Suprapubic skin (tissue), 4 donors: ENCODE data around the gene GRM7. TPM values are rescaled to one million over a fixed set of nuclear protein-coding genes. Genes with fewer than 3 reads are reported as not detected.

Experiments used
- DNase-seq, 2 donors: peaks; one replicate each; pipeline ENCODE4 v3.0.0-alpha.2; 2019; ENCODE audit warnings: low spot score in 2 of 2
- H3K27ac ChIP-seq: fragments of 200-600 bp; sonication (generic); one replicate; pipeline ENCODE4 v1.5.1; 2019
- H3K27me3 ChIP-seq: fragments of 200-600 bp; sonication (generic); one replicate; pipeline ENCODE4 v1.5.1; 2019
- H3K36me3 ChIP-seq: fragments of 200-600 bp; sonication (generic); one replicate; pipeline ENCODE4 v1.5.1; 2019
- H3K4me1 ChIP-seq: fragments of 200-600 bp; sonication (generic); one replicate; pipeline ENCODE4 v1.5.1; 2019
- H3K4me3 ChIP-seq: fragments of 200-600 bp; sonication (generic); one replicate; pipeline ENCODE4 v1.5.1; 2019; ENCODE audit warnings: mild to moderate bottlenecking
- H3K9me3 ChIP-seq: fragments of 200-600 bp; sonication (generic); one replicate; pipeline ENCODE4 v1.5.1; 2019
- CTCF ChIP-seq, 2 donors: fragments of 200-600 bp in 1 of 2; fragments of 450-650 bp in 1 of 2; sonication (generic) in 1 of 2; IDR thresholded peaks; one replicate each; pipeline ENCODE4 v1.5.1; 2016 to 2019; ENCODE audit warnings: antibody characterized with exemption in 2 of 2, mild to moderate bottlenecking in 1 of 2, moderate library complexity in 1 of 2
- EP300 ChIP-seq: sonication (generic); formaldehyde crosslinking; IDR thresholded peaks from one replicate; pipeline ENCODE4 v1.6.1; 2017; ENCODE audit warnings: antibody characterized with exemption
- POLR2A ChIP-seq, 2 donors: fragments of 450-650 bp; IDR thresholded peaks; one replicate each; pipeline ENCODE4 v1.6.1; 2017; ENCODE audit warnings: antibody characterized with exemption in 2 of 2, mild to moderate bottlenecking in 2 of 2, moderate library complexity in 2 of 2
- POLR2AphosphoS5 ChIP-seq, 3 donors: sonication (generic); formaldehyde crosslinking; IDR thresholded peaks; one replicate each; pipeline ENCODE4 v1.6.1; 2017; ENCODE audit warnings: antibody characterized with exemption in 3 of 3
- WGBS: methylation state at CpG from one replicate; pipeline ENCODE4 v1.1.5; 2018; 5-methylcytosine and 5-hydroxymethylcytosine counted together
- total RNA-seq, 4 donors: library from RNA; depleted of rRNA; stranded (reverse); fragments of >200 nt; gene quantifications; one replicate each; pipeline ENCODE4 v1.1.0, GENCODE V29; 2016

The GRM7 gene
- total RNA-seq, 4 donors from 2014 or later = 0.21 to 0.48 TPM; not detected in 2

GRCh38 chr3:7498715-7499114 lies 637.8 kb downstream of the GRM7 start:
- Histone ChIP-seq H3K4me3 (no peak overlapping the region), H3K36me3 (no peaks in the 10 kb centered on the region), H3K4me1 (no peaks in the 10 kb centered on the region), H3K9me3 (peaks cover 2% of the 10 kb centered on the region), H3K27me3 (no peaks in the 10 kb centered on the region), H3K27ac (no peak overlapping the region)
- TF ChIP-seq CTCF (IDR thresholded peaks at IDR 0.05) (no peak), EP300 (no peak), POLR2AphosphoS5 (IDR thresholded peaks at IDR 0.05) (no peak), POLR2A (IDR thresholded peaks at IDR 0.05) (no peak)
- WGBS = 90% methylated on average over 3 of the region's 3 CpGs
- no peak for DNase-seq

- Histone ChIP-seq H3K27me3 (no peaks in the 10 kb centered on the region), H3K4me3 (no peak overlapping the region), H3K27ac (no peak overlapping the region), H3K4me1 (no peaks in the 10 kb centered on the region), H3K36me3 (no peaks in the 10 kb centered on the region), H3K9me3 (no peaks in the 10 kb centered on the region)
- TF ChIP-seq EP300 (no peak), POLR2A (IDR thresholded peaks at IDR 0.05) (no peak), CTCF (IDR thresholded peaks at IDR 0.05) (no peak), POLR2AphosphoS5 (IDR thresholded peaks at IDR 0.05) (no peak)
- no peak for DNase-seq
- WGBS = 80% methylated on average over 4 of the region's 4 CpGs
Measured at GRCh38 chr3:7503431-7503830, 642.5 kb downstream of the GRM7 start.

GRCh38 chr3:7504886-7505775 lies 644.2 kb downstream of the GRM7 start:
- no peak for TF ChIP-seq POLR2AphosphoS5 (IDR thresholded peaks at IDR 0.05)
- no peak for TF ChIP-seq POLR2A (IDR thresholded peaks at IDR 0.05)
- TF ChIP-seq CTCF (IDR thresholded peaks at IDR 0.05) = no peak
- TF ChIP-seq EP300 = no peak
- no peak overlapping the region for H3K4me3 ChIP-seq
- H3K27ac ChIP-seq = no peak overlapping the region
- no peaks in the 10 kb centered on the region for H3K27me3 ChIP-seq
- no peaks in the 10 kb centered on the region for H3K36me3 ChIP-seq
- no peaks in the 10 kb centered on the region for H3K9me3 ChIP-seq
- no peak for DNase-seq
- 83% methylated on average over 3 of the region's 3 CpGs for WGBS
- no peaks in the 10 kb centered on the region for H3K4me1 ChIP-seq

GRCh38 chr3:7506606-7507180 lies 645.8 kb downstream of the GRM7 start:
- no peak overlapping the region for H3K4me3 ChIP-seq
- DNase-seq = no peak
- no peak overlapping the region for H3K27ac ChIP-seq
- H3K4me1 ChIP-seq = no peaks in the 10 kb centered on the region
- H3K27me3 ChIP-seq = no peaks in the 10 kb centered on the region
- H3K9me3 ChIP-seq = no peaks in the 10 kb centered on the region
- no peak for TF ChIP-seq EP300
- TF ChIP-seq POLR2A (IDR thresholded peaks at IDR 0.05) = no peak
- 78% methylated on average over 2 of the region's 2 CpGs for WGBS
- no peaks in the 10 kb centered on the region for H3K36me3 ChIP-seq

- no peaks in the 10 kb centered on the region for H3K9me3 ChIP-seq
- no peak overlapping the region for H3K4me3 ChIP-seq
- no peaks in the 10 kb centered on the region for H3K27me3 ChIP-seq
- TF ChIP-seq CTCF (IDR thresholded peaks at IDR 0.05) = no peak
- no peak for TF ChIP-seq EP300
- no peak for TF ChIP-seq POLR2A (IDR thresholded peaks at IDR 0.05)
- H3K36me3 ChIP-seq = no peaks in the 10 kb centered on the region
- no peak overlapping the region for H3K27ac ChIP-seq
- no peaks in the 10 kb centered on the region for H3K4me1 ChIP-seq
- 45% methylated on average over 2 of the region's 2 CpGs for WGBS
- no peak for DNase-seq
Measured at GRCh38 chr3:7508821-7509220, 647.9 kb downstream of the GRM7 start.
